ENCODE data around the gene UBE2C.
"Not testable (repeated sequence)": the region's sequence is repeated elsewhere in the genome, so short reads cannot be mapped to it uniquely, and the experiment has no call there.

Gene UBE2C

DNA sequence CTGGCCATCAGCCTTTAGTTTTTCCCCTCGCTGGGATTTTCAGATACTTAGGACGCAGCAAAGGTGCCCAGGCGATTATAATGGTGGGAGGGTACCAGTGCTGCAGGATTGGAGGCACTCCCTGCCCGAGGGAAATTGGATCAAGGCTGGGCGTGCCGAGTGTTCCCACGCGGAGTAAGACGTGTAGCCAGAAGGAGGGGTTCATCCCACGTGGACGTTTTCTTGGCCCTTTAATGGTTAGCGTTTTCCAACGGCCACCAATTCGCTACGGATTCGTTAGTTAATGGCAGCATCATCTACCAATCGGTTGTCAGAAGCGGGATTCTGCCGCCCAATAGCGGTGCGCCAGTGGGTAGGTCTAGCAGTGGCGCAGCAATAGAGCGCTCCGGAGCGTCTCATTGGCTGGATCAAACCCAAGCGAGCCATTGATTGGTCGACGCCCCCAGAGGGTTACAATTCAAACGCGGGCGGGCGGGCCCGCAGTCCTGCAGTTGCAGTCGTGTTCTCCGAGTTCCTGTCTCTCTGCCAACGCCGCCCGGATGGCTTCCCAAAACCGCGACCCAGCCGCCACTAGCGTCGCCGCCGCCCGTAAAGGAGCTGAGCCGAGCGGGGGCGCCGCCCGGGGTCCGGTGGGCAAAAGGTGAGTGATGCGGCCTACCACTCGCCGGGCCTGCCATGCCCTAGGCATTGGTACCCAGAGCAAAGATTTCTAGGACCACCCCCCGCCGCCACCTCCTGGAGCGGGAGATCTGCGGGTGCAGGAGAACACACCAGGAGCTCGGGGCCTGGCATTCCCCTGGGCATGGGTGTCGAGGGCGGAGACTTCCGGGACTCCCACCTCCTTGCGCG is at the start of gene UBE2C:
Gene UBE2C, plus strand, starts transcription at position 488 of the 849 bp plus-strand sequence. Its CDS starts 52 bp downstream, at position 540.
- DNase-seq: peak; percentile 99

DNA sequence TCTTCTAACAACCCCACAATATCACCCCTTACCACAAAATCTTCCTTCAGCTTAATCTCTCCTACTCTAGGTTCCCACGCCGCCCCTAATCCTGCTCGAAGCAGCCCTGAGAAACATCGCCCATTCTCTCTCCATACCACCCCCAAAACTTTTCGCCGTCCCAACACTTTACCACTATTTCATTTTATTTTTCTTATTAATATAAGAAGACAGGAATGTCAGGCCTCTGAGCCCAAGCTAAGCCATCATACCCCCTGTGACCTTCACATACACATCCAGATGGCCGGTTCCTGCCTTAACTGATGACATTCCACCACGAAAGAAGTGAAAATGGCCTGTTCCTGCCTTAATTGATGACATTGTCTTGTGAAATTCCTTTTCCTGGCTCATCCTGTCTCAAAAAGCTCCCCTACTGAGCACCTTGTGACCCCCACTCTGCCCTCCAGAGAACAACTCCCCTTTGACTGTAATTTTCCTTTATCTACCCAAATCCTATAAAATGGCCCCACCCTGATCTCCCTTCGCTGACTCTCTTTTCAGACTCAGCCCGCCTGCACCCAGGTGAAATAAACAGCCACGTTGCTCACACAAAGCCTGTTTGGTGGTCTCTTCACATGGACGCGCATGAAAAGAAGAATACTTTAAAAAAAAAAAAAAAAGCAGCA is 47.7 kb upstream of the UBE2C start:
- not testable (repeated sequence) for DNase-seq

GRCh38 chr20:45765307-45765875 is 47.1 kb upstream of the UBE2C start:
- no peak for DNase-seq

- no peak for DNase-seq
Observed at GRCh38 chr20:45765980-45766379, 46.5 kb upstream of the UBE2C start.

DNA sequence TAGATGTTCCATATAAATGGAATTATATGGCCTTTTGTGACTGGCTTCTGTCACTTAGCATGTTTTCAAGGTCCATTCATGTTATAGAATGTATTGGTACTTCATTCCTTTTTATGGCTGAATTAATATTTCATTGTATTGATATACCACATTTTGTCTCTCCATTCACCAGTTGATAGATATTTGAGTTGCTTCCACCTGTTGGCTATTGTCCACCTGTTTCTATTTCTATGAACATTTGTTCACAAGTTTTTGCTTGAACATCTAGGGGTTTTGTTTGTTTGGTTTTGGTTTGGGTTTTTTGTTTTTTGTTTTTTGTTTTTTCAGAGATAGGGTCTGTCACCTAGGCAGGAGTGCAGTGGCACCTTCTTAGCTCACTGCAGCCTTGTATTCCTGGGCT is 44.0 kb upstream of the UBE2C start:
- DNase-seq: no peak

DNA sequence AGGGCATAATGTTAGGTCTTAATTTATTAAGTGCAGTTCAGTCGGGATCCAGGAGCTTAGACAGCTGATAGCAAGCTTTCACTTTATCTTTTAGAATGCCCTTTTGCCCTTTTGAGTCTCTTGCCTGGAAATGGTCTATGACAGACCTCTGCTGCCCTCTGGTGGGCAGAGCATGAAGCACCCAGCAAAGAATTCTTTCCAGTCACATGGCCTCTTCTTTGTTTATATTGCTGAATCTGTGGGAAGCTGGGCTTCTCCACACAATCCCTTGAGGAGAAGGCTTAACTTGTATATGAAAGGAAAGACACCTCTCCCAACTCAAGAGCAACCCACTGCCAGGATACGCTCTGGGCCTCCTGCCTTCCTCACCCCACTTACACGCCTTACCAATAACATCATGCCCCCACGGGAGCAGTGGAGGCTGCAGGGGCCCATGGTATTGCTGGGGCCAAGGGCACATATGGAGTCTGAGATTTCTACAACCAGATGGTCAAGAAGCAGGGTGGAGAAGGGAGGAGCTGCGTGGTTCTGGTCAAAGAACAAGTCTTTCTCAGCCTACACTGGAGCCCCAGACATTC is 41.2 kb upstream of the UBE2C start:
- peak; percentile 82 for DNase-seq

GRCh38 chr20:45772693-45773092 is 39.8 kb upstream of the UBE2C start:
- DNase-seq: no peak

DNA sequence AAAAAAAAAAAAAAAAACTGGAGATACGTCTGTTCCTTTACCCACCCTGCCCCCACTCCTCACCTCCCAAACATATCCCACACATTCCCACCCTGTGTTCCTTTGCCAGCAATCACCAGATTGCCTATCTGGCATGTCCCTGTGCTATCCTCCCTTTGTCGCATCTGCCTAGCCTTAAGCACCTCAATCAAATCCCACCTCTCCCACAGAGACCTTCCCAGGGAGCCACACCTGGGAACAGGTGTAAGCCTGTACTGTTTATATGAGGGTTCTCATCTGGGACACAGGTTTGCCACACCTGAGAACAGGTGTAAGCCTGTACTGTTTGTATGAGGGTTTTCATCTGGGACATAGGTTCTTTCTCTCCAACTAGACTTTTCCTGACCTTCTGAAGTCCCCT is 37.5 kb upstream of the UBE2C start:
- no peak for DNase-seq

DNA sequence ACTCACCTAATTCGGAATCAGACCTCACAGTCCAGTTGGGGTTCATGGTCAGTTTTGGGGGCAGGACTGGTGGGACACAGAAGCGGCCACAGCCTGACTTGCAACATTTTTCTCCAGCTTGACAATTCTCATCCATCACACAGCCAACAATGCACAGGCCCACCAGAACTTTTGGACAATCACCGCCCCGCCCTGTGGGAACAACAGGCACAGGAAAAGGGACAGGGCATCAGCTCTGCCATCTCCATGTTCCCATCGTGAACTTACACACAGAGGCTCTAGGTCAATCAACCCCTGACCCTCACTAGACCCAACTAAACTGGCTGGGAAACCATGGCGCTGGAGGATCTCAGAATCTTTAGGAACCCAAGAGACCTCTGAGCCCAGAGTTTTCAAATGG is 37.0 kb upstream of the UBE2C start:
- DNase-seq: no peak

- no peak for DNase-seq
Observed at GRCh38 chr20:45776931-45777330, 35.5 kb upstream of the UBE2C start.

DNA sequence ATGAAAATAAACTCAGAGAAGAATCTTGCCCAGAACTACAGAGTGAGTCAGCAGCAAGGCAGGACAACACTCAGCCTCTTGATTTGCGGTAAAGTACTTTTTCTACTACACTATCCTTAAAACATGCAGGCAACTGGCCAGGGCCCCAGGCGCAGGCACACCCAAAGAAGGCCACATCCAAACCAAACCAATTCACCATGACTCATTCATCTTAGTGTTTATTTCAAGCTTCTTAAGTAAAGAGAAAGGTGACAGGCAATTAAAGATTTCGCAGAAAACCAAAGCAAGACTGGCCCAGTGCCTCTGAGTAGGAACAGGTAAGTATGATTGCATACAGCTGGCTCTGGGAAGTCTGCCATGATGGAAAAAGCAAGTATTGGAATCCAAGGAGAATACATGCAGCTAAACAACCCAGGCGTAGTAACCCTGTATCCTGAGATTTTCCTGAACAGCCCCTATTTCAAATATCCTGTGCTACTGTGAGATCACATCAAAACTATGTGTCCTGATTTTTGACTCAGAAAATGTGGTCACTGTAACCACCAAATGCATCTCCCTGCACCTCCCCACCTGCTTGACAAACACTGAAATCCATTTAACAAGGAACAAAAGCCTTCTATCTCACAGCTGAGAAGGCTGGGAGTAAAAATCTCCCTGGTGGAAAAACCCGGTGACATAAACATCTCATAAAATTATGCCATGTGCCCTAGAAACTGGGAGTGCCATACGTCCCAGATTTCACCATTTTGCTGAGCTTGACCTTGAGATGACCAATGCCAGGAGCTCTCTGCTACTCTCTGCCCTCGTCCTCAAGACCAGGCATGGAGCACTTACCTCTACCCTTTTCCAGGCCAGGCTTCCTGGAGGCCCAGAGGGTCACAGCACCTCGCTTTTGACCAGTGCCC is 33.2 kb upstream of the UBE2C start:
- DNase-seq: no peak

- no peak for DNase-seq
Observed at GRCh38 chr20:45780159-45780558, 32.3 kb upstream of the UBE2C start.

DNA sequence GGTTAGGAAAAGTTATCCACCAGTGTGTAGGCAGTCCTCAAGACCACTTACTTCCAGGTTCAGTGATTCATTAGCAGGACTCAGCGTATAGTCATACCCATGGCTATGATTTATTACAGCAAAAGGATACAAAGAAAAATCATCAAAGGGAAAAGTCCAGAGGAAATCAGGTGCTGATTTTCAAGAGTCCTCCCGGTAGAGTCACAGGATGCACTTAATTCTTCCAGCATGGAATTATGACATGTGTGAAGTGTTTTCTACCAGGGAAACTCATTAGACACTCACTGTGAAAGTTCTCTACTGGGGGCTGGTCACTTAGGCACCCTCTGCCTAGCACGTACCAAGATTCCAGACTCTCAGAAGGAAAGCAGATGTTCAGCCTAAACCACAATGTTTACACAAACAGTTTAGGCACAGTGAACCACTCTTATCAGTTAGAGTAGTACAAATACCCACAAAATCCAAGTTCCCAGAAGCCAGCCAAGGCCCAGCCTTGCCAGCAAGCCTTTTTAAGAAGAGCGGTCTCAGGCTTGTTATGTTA is 31.0 kb upstream of the UBE2C start:
- DNase-seq: no peak

DNA sequence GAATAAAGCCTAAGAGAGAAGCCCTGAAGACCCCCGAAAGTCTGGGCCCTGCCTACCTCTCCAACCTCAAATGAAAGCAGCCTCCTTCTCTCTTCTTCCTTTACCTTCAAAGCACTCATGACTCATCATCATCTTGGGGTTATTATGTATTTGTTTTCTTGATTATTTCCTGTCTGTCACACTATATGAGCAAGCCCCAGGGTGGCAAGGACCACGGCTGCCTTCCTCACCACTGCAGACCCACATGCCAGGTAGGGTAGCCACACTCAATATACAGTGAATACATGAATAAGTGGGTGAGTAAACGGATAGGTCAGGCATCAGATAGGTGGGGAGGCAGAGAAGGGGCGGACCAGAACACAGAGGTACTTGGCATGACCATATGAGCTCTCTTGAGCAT is 29.6 kb upstream of the UBE2C start:
- DNase-seq: peak; percentile 20

- no peak for DNase-seq
Observed at GRCh38 chr20:45783656-45784294, 28.7 kb upstream of the UBE2C start.

- DNase-seq: no peak
Observed at GRCh38 chr20:45788351-45788750, 24.1 kb upstream of the UBE2C start.

DNA sequence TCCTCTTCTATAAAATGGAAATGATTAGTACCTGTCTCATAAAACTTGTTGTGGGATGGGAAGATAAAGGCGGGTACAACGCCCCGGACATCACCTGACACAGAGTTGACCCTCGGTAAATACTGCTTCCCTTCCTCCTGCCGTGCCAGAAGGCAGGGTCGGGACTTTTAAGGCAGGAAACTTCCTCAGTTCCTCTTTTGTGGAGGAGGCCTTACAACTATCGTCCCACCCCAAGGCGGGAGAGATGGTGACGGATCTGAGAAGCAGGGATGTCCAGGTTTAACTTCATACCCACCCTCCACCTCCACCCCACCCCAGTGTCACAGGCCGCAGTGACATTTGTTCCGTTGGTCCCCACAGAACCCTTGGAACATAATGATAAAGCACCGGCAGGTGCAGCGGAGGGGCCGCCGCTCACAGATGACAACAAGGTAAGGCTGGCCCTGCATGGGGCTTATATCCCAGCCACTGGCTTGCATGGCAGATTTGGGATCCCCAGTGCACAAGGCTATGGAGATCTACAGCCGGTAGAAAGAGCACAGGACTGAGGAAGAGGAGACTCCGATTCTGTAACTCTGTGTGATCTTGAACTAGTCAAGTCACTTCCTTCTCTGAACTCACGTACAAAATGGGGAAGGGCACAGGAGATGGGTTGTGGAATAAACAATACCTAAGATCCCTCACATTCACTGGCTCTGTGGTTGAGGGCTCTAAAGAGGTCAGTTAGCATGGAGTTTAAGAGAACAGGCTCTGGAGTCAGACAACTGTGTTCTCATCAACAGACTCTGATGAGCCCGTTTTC is 19.9 kb upstream of the UBE2C start:
- DNase-seq: peak; percentile 14

- DNase-seq: peak; percentile 34
Observed at GRCh38 chr20:45796337-45797065, 15.9 kb upstream of the UBE2C start.

DNA sequence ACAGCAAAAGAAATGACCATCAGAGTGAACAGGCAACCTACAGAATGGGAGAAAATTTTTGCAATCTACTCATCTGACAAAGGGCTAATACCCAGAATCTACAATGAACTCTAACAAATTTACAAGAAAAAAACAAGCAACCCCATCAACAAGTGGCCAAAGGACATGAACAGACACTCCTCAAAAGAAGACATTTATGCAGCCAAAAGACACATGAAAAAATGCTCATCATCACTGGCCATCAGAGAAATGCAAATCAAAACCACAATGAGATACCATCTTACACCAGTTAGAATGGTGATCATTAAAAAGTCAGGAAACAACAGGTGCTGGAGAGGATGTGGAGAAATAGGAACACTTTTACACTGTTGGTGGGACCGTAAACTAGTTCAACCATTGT is 14.9 kb upstream of the UBE2C start:
- DNase-seq: not testable (repeated sequence)

- not testable (repeated sequence) for DNase-seq
Observed at GRCh38 chr20:45797955-45798354, 14.5 kb upstream of the UBE2C start.

All from activated CD4-positive, alpha-beta T cell treated with anti-CD3 and anti-CD28 coated beads, Interleukin-10, Interleukin-2, amounts not matched to agents 100 ng/mL and 50 ng/mL, durations not matched to agents 16 hours and 8 hours (primary cell).